H1 (cell line): ENCODE data around the gene S100G. TPM values are rescaled to one million over a fixed set of nuclear protein-coding genes. Genes with fewer than 3 reads are reported as not detected.

Source experiments
- CTCF ChIA-PET: fragments of 300-600 bp; sonication (Branson Sonifier 250); formaldehyde crosslinking; loops from one replicate; lab custom pipeline; 2021; ENCODE audit not compliant: partially characterized antibody; lab: Charles Lee
- POLR2A ChIA-PET: fragments of 300-600 bp; sonication (Branson Sonifier 250); formaldehyde crosslinking; loops from one replicate; lab custom pipeline; 2021; ENCODE audit warnings: inconsistent platforms; ENCODE audit not compliant: partially characterized antibody; lab: Charles Lee
- DNase-seq, 2 experiments: peaks; one replicate each; pipeline versions ENCODE4 v3.0.0 to v3.0.0-alpha.2; 2010 to 2022; ENCODE audit warnings: low spot score in 2 of 2, low read depth in 1 of 2, mixed read lengths in 1 of 2
- FAIRE-seq: peaks from 2 replicates; lab custom pipeline; 2011; peaks lifted over from hg19 to GRCh38; lab: Jason Lieb, UNC
- H2AFZ ChIP-seq: 2 replicates; pipeline ENCODE4 v1.8.1; 2012; ENCODE audit warnings: low read length, inconsistent platforms
- H2AK5ac ChIP-seq: 2 replicates; pipeline ENCODE4 v1.6.1; 2013; ENCODE audit warnings: low read depth, low read length
- H2BK120ac ChIP-seq: replicated peaks from 2 replicates; pipeline ENCODE3; 2013; ENCODE audit warnings: low read depth, low read length, inconsistent platforms
- H2BK12ac ChIP-seq: 2 replicates; pipeline ENCODE4 v1.6.1; 2013; ENCODE audit warnings: low read depth, low read length
- H2BK15ac ChIP-seq: 2 replicates; pipeline ENCODE4 v1.6.1; 2013; ENCODE audit warnings: low read length
- H2BK20ac ChIP-seq: 2 replicates; pipeline ENCODE4 v1.6.1; 2013; ENCODE audit warnings: low read length
- H2BK5ac ChIP-seq: 2 replicates; pipeline ENCODE4 v1.6.1; 2013; ENCODE audit warnings: low read depth, low read length
- H3K14ac ChIP-seq: 2 replicates; pipeline ENCODE4 v1.6.1; 2013; ENCODE audit warnings: inconsistent platforms; ENCODE audit not compliant: insufficient read length
- H3K18ac ChIP-seq: 2 replicates; pipeline ENCODE4 v1.6.1; 2013; ENCODE audit warnings: low read length; ENCODE audit errors: extremely low read depth
- H3K23ac ChIP-seq: 2 replicates; pipeline ENCODE4 v1.6.1; 2013; ENCODE audit warnings: inconsistent platforms; ENCODE audit not compliant: insufficient read length
- H3K23me2 ChIP-seq: 2 replicates; pipeline ENCODE4 v1.6.1; 2013; ENCODE audit warnings: low read depth, low read length
- H3K27ac ChIP-seq: 2 replicates; pipeline ENCODE4 v1.6.1; 2011; ENCODE audit warnings: low read depth, low read length, inconsistent platforms
- H3K27me3 ChIP-seq, 4 experiments: replicated peaks in 1 of 4; 1 replicate in 1 of 4; 2 replicates in 3 of 4; pipeline versions ENCODE4 v1.6.1 to v1.8.1; 2011 to 2013; ENCODE audit warnings: low read length in 3 of 4, mild to moderate bottlenecking in 3 of 4, inconsistent platforms in 2 of 4, mixed read lengths in 2 of 4, moderate library complexity in 1 of 4; ENCODE audit not compliant: control insufficient read depth in 3 of 4, insufficient read depth in 3 of 4; ENCODE audit errors: extremely low read depth in 1 of 4
- H3K36me3 ChIP-seq, 4 experiments: 2 replicates each; pipeline versions ENCODE4 v1.6.1 to v1.8.1; 2011 to 2013; ENCODE audit warnings: mild to moderate bottlenecking in 4 of 4, low read length in 3 of 4, moderate library complexity in 2 of 4, control low read depth in 1 of 4, inconsistent platforms in 1 of 4; ENCODE audit not compliant: insufficient read depth in 4 of 4, control insufficient read depth in 2 of 4
- H3K4ac ChIP-seq: replicated peaks from 2 replicates; pipeline ENCODE3; 2013; ENCODE audit warnings: low read length, low read depth, mixed read lengths, inconsistent platforms; ENCODE audit not compliant: insufficient read length
- H3K4me1 ChIP-seq, 4 experiments: replicated peaks in 1 of 4; 1 replicate in 1 of 4; 2 replicates in 3 of 4; pipeline versions ENCODE4 v1.6.1 to v1.8.1; 2011 to 2013; ENCODE audit warnings: low read length in 3 of 4, inconsistent platforms in 2 of 4, mixed read lengths in 1 of 4; ENCODE audit not compliant: insufficient read depth in 4 of 4, control insufficient read depth in 3 of 4
- H3K4me2 ChIP-seq, 2 experiments: 2 replicates each; pipeline versions ENCODE4 v1.6.1 to v1.8.1; 2011 to 2013; ENCODE audit warnings: low read depth in 2 of 2, low read length in 2 of 2, control low read depth in 1 of 2, inconsistent platforms in 1 of 2, mild to moderate bottlenecking in 1 of 2; ENCODE audit not compliant: insufficient read depth in 1 of 2
- H3K4me3 ChIP-seq, 4 experiments: fragments of 200-600, 300-600 bp in 1 of 4; sonication (generic), shearing (Covaris generic), sonication (Bioruptor Twin) in 1 of 4; 2 replicates each; pipeline versions ENCODE4 v1.5.1 to v1.8.1; 2011 to 2016; ENCODE audit warnings: low read length in 4 of 4, low read depth in 3 of 4, control low read depth in 2 of 4, inconsistent platforms in 2 of 4, mild to moderate bottlenecking in 2 of 4, mixed read lengths in 1 of 4, moderate library complexity in 1 of 4; ENCODE audit not compliant: insufficient read depth in 2 of 4; ENCODE audit errors: extremely low read depth in 1 of 4
- H3K56ac ChIP-seq: replicated peaks from 2 replicates; pipeline ENCODE3; 2013; ENCODE audit warnings: low read depth, mild to moderate bottlenecking, mixed read lengths, low read length, inconsistent platforms; ENCODE audit not compliant: insufficient read length
- H3K79me1 ChIP-seq: 2 replicates; pipeline ENCODE4 v1.6.1; 2013; ENCODE audit warnings: low read depth, low read length, control low read depth
- H3K79me2 ChIP-seq, 2 experiments: 2 replicates each; pipeline versions ENCODE4 v1.6.1 to v1.8.1; 2012 to 2013; ENCODE audit warnings: low read length in 2 of 2, mild to moderate bottlenecking in 2 of 2, inconsistent platforms in 1 of 2; ENCODE audit not compliant: insufficient read depth in 2 of 2, control insufficient read depth in 1 of 2
- H3K9ac ChIP-seq, 4 experiments: replicated peaks in 1 of 4; 1 replicate in 1 of 4; 2 replicates in 3 of 4; pipeline versions ENCODE4 v1.6.1 to v1.8.1; 2011 to 2013; ENCODE audit warnings: low read depth in 3 of 4, low read length in 3 of 4, control low read depth in 2 of 4, mild to moderate bottlenecking in 2 of 4, moderate library complexity in 2 of 4, inconsistent platforms in 1 of 4; ENCODE audit errors: extremely low read depth in 1 of 4
- H3K9me3 ChIP-seq, 2 experiments: 2 replicates each; pipeline versions ENCODE4 v1.6.1 to v1.8.1; 2012 to 2013; ENCODE audit warnings: mild to moderate bottlenecking in 2 of 2, moderate library complexity in 2 of 2, control low read depth in 1 of 2, inconsistent platforms in 1 of 2, low read depth in 1 of 2, low read length in 1 of 2, mixed read lengths in 1 of 2; ENCODE audit not compliant: insufficient read depth in 2 of 2
- H4K20me1 ChIP-seq, 2 experiments: replicated peaks in 1 of 2; 2 replicates each; pipeline versions ENCODE3 to v1.8.1; 2011 to 2013; ENCODE audit warnings: inconsistent platforms in 2 of 2, low read length in 2 of 2, mild to moderate bottlenecking in 1 of 2; ENCODE audit not compliant: insufficient read depth in 2 of 2, control insufficient read depth in 1 of 2
- H4K5ac ChIP-seq: 2 replicates; pipeline ENCODE4 v1.6.1; 2013; ENCODE audit warnings: low read length, low read depth, mixed read lengths, inconsistent platforms; ENCODE audit not compliant: insufficient read length
- H4K8ac ChIP-seq: 2 replicates; pipeline ENCODE4 v1.8.0; 2013; ENCODE audit warnings: mild to moderate bottlenecking, moderate library complexity, low read length, inconsistent platforms; ENCODE audit not compliant: insufficient read depth; ENCODE audit errors: extremely low read depth
- H4K91ac ChIP-seq: replicated peaks from 2 replicates; pipeline ENCODE3; 2013; ENCODE audit warnings: low read length, mixed read lengths, inconsistent platforms; ENCODE audit not compliant: insufficient read length
- EP300 ChIP-seq, 2 experiments: IDR thresholded peaks; 1 replicate in 1 of 2; 2 replicates in 1 of 2; pipeline ENCODE4 v1.6.1; 2011 to 2012; ENCODE audit warnings: low read depth in 2 of 2, low read length in 2 of 2, mild to moderate bottlenecking in 2 of 2, borderline replicate concordance in 1 of 2, inconsistent platforms in 1 of 2, moderate library complexity in 1 of 2
- EZH2 ChIP-seq: fragments of 200-600 bp; sonication (generic); IDR thresholded peaks from 2 replicates; pipeline ENCODE4 v1.7.1; 2012; ENCODE audit warnings: low read depth, mild to moderate bottlenecking, moderate library complexity, low read length, inconsistent platforms; ENCODE audit not compliant: severe bottlenecking
- FOSL1 ChIP-seq: IDR thresholded peaks from 2 replicates; pipeline ENCODE4 v1.6.1; 2011; ENCODE audit warnings: mild to moderate bottlenecking, low read depth, low read length, moderate library complexity; ENCODE audit not compliant: insufficient read depth
- GTF2F1 ChIP-seq: IDR thresholded peaks from 2 replicates; pipeline ENCODE4 v1.6.1; 2012; ENCODE audit warnings: low read depth, low read length, improper control_type of control experiment, borderline replicate concordance
- MAFK ChIP-seq: IDR thresholded peaks from 2 replicates; pipeline ENCODE4 v1.6.1; 2012; ENCODE audit warnings: low read depth, mild to moderate bottlenecking, improper control_type of control experiment, low read length
- NRF1 ChIP-seq: IDR thresholded peaks from 2 replicates; pipeline ENCODE4 v1.6.1; 2011; ENCODE audit warnings: mild to moderate bottlenecking, low read depth, low read length, improper control_type of control experiment
- RAD21 ChIP-seq, 2 experiments: IDR thresholded peaks in 1 of 2; conservative IDR thresholded peaks in 1 of 2; 2 replicates each; pipeline ENCODE4 v1.6.1; 2011; ENCODE audit warnings: low read depth in 2 of 2, low read length in 2 of 2, improper control_type of control experiment in 1 of 2, inconsistent platforms in 1 of 2, mild to moderate bottlenecking in 1 of 2, moderate library complexity in 1 of 2
- SUZ12 ChIP-seq: fragments of 200-600 bp; sonication (generic); IDR thresholded peaks from 2 replicates; pipeline ENCODE4 v1.6.1; 2012; ENCODE audit warnings: mild to moderate bottlenecking, inconsistent platforms, low read length, moderate library complexity, mixed read lengths
- TCF12 ChIP-seq: IDR thresholded peaks from 2 replicates; pipeline ENCODE4 v1.6.1; 2011; ENCODE audit warnings: low read depth, mild to moderate bottlenecking, low read length
- WGBS, 2 experiments: shearing (Covaris generic) in 1 of 2; methylation state at CpG; one replicate each; pipeline versions ENCODE4 v1.1.6 to v1.1.7; 2013 to 2015; ENCODE audit warnings: low lambda C conversion rate in 2 of 2, mixed read lengths in 2 of 2, inconsistent platforms in 1 of 2, low coverage in 1 of 2, missing lambda C conversion rate in 1 of 2; ENCODE audit not compliant: insufficient replicate concordance in 2 of 2, insufficient coverage in 1 of 2, insufficient read length in 1 of 2; ENCODE audit errors: extremely low coverage in 1 of 2, missing lambda C conversion rate in 1 of 2; 5-methylcytosine and 5-hydroxymethylcytosine counted together
- polyA plus RNA-seq, 7 experiments: library from polyadenylated mRNA; depleted of rRNA in 3 of 7; stranded (reverse) in 5 of 7; unstranded in 2 of 7; fragments of >200 nt in 5 of 7; fragments of 200-250 nt in 2 of 7; gene quantifications; 1 replicate in 5 of 7; 2 replicates in 1 of 7; 4 replicates in 1 of 7; pipeline versions ENCODE4 v1.2.1 to v1.2.3, GENCODE V29; 2011 to 2013; ENCODE audit warnings: missing spikeins in 2 of 7, mixed read lengths in 2 of 7
- total RNA-seq: library from RNA; stranded (reverse); fragmentation: NEBNext Ultra II Directional; extraction: Animal tissue kit (Norgen Biotek cat#: 25700); gene quantifications from 2 replicates; pipeline ENCODE4 v1.2.1, GENCODE V29; 2021
- TF ChIP-seq, protein P1 (sequence below): IDR thresholded peaks from 2 replicates; pipeline ENCODE4 v1.6.1; 2012; ENCODE audit warnings: inconsistent platforms
- TF ChIP-seq, protein P2 (sequence below): IDR thresholded peaks from 2 replicates; pipeline ENCODE4 v1.6.1; 2011; ENCODE audit warnings: low read depth, mild to moderate bottlenecking, low read length; ENCODE audit not compliant: insufficient read depth

The S100G gene
- total and polyA plus RNA-seq, 2 of the 8 experiments (the other 6 are each of a cell fraction or from before 2014, with no cell fraction given), result not detected

DNA sequence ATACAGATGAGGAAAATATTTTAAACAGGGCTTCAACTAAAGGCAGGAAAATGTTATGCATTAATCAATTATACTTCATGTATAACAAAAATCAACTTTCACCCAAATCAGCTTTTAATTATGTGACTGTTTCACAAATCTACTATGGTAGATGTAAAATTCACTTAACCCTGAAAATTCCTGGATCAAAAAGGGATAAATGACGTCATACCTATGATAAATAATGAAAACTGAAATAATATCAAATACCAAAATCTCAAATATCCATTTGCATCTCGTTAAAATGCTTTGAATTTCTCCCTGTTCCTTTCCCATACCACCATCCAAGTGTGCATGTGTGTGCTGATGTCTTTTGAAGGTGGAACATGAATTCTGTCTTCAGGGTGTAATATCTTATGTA is 11.5 kb downstream of the S100G start:
- Histone ChIP-seq H3K14ac (no peak overlapping the region), H3K27me3 (no peaks in the 10 kb centered on the region), H3K23ac (no peak overlapping the region), H3K9me3 (no peaks in the 10 kb centered on the region), H3K4me3 (no peak overlapping the region), H3K18ac (no peak overlapping the region), H3K4ac (no peak overlapping the region), H3K79me1 (no peaks in the 10 kb centered on the region), H3K23me2 (no peaks in the 10 kb centered on the region), H2BK5ac (no peak overlapping the region), H3K9ac (no peak overlapping the region), H4K8ac (no peak overlapping the region), H2BK120ac (no peak overlapping the region), H2AFZ (no peak overlapping the region), H2AK5ac (no peak overlapping the region), H3K79me2 (no peaks in the 10 kb centered on the region), H2BK20ac (no peak overlapping the region), H3K56ac (no peak overlapping the region), H2BK12ac (no peak overlapping the region), H4K91ac (no peak overlapping the region), H3K4me1 (peaks cover 0 to 7% (median 0%) of the 10 kb centered on the region in 4 experiments; a peak in 1 of 7 replicates), H3K36me3 (peaks cover 0 to 17% (median 0%) of the 10 kb centered on the region in 4 experiments; a peak in 3 of 8 replicates), H3K27ac (no peak overlapping the region), H4K5ac (no peak overlapping the region), H2BK15ac (no peak overlapping the region), H4K20me1 (no peaks in the 10 kb centered on the region), H3K4me2 (no peak overlapping the region)
- FAIRE-seq (no peak), DNase-seq (no peak)
- WGBS, 2 experiments, result 94% methylated on average over 2 of the region's 2 CpGs; no CpG with 5 or more reads in 1 of the 2 experiments
- CTCF ChIA-PET, result interaction anchor here (1.1 kb wide), 1 partner anchor 10 kb away, joined by 3 read pairs; no protein-coding TSS in a partner anchor
- POLR2A ChIA-PET, result no interaction called here
- TF ChIP-seq EZH2 (no peak), SUZ12 (no peak), EP300 (IDR thresholded peaks at IDR 0.05; ENCODE audit: borderline replicate concordance in 1 of 2, low read depth in 2 of 2, low read length in 2 of 2) (no peak), FOSL1 (no peak), TCF12 (no peak), NRF1 (no peak), GTF2F1 (no peak), MAFK (no peak), RAD21 (IDR thresholded peaks at IDR 0.05 in 1 of 2, conservative IDR thresholded peaks at IDR 0.05 in 1 of 2; ENCODE audit: low read depth in 2 of 2, low read length in 2 of 2) (no peak)
- TF ChIP-seq, protein P1, sequence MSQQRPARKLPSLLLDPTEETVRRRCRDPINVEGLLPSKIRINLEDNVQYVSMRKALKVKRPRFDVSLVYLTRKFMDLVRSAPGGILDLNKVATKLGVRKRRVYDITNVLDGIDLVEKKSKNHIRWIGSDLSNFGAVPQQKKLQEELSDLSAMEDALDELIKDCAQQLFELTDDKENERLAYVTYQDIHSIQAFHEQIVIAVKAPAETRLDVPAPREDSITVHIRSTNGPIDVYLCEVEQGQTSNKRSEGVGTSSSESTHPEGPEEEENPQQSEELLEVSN, result no peak
- TF ChIP-seq, protein P2, sequence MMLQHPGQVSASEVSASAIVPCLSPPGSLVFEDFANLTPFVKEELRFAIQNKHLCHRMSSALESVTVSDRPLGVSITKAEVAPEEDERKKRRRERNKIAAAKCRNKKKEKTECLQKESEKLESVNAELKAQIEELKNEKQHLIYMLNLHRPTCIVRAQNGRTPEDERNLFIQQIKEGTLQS, result no peak
